Embryonic facial prominence (tissue), 1 donor: ENCODE data around the gene ZBTB7A.

Source experiments
- DNase-seq: peaks from one replicate; pipeline ENCODE4 v3.0.0-alpha.2; 2016; ENCODE audit errors: extremely low spot score

ZBTB7A gene

DNA sequence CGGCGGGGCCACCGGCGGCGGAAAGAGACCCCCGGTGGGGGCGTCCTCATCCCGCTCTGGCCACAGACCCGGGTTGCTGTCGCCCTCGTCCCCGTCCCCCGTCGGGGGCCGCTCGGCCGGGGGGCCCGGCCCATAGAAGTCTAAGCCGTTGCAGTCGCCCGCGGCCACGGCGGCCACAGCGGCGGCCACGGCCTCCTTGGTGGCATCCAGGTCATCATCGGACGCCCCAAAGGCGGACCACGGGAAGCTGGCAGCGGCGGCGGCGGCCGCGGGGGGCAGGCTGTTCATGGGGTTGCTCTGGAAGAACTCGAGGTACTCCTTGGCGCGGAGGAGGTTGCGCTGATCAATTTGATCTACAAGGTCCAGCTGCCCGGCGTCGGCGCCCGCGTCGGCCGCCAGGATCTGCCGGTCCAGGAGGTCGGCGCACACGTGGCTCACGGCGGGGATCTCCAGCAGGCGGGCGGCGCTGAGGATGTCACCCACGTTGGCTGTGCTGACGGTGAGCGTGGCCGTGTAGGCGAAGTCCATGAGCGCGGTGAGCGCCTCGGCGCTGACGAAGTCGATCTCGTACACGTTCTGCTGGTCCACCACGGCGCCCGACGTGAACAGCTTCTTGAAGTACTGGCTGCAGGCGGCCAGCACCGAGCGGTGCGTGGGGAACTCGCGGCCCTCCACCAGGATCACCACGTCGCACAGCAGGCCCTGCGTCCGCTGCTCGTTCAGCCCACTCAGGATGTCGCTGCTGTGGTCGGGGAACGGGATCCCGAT is 12.1 kb downstream of the ZBTB7A start:
- DNase-seq = no peak

DNA sequence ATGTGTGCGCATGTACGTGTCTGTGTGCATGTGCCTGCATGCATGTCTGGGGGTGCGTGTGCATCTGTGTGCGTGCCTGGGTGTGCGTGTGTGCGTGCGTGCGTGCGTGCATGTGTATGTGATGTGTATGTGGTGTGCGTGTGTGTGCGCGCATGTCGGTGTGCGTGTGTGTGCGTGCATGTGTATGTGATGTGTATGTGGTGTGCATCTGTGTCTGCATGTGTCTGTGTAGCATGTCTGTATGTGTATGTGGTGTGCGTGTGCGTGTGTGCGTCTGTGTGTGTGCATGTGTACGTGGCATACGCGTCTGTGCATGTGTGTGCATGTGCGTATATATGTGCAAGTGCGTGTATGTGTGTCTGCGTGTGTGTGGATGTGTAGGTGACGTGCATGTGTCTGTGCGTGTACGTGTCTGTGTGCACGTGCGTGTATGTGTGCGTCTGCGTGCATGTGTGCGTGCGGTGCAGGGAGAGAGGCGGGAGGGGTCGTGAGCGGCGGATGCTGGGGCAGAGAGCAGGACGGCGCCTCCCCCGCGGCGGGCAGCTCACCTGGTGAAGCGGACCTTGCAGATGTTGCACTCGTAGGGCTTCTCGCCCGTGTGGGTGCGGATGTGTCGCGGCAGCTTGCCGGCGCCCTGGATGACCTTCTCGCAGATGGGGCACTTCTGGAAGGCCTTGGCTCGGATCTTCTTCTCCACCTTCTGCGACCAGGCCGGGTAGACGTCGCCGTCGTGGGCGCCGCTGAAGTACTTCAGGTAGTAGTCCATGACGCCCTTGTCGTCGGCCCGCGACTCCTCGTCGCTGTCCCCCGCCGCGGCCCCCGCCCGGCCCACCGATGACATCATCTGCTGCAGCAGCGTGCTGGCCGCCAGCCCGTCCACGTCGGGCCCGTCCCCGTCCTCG is 13.0 kb downstream of the ZBTB7A start:
- no peak for DNase-seq

- DNase-seq = no peak
Observed at GRCh38 chr19:4052993-4053422, 13.7 kb downstream of the ZBTB7A start.

GRCh38 chr19:4052114-4052992 is 14.3 kb downstream of the ZBTB7A start:
- no peak for DNase-seq

GRCh38 chr19:4051175-4052101 is 15.3 kb downstream of the ZBTB7A start:
- no peak for DNase-seq

- no peak for DNase-seq
Observed at GRCh38 chr19:4049432-4049831, 17.3 kb downstream of the ZBTB7A start.

DNA sequence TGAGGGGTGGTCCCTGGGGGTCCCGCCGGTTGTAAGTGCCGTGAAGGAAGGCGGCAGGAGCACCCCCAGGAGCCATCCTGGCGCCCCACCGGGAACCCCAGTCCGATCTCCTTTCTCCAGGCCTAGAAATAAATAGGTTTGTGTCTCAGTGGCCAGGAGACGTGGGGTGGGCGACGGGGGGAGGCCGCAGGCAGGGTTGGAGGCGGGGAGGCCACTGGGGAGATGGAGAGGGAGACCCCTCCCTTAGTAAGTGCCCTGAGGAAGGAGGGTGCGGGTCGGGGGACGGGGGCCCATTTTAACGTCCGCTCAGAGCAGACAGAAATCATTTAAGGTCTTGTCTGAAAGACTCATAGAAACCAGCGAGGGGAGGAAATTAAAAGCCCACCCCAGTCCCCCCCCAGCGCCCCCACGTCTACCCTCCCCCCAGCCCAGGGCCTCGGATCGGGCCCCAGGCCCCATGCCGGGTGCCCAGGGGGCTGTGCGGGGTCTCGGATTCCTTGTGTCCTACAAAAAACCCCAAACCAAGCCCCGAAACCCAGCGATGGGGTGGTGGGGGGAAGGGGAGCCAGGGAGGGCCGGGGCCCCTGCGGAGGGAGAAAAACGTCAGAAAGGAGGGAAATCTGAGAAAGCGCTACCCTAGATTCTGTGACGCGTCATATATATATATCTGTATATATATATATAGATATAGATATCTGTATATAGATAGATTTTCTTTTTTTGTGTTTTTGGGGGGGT is 19.6 kb downstream of the ZBTB7A start:
- no peak for DNase-seq

DNA sequence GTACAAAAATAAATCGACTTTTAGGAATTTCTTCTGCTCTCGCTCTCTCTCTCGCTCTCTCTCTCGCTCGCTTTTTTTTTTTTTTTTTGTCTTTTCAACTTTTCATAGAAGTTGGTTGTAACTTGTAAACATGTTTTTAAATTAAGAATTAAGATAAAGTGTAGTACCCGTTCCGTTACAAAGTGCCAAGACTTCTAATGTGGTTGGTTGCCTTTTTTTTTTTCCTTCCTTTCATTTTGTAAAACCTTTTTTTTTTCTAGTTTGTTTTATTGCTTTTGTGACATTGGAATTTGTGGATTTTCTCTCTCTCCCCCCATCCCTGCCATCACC is 20.4 kb downstream of the ZBTB7A start:
- no peak for DNase-seq

DNA sequence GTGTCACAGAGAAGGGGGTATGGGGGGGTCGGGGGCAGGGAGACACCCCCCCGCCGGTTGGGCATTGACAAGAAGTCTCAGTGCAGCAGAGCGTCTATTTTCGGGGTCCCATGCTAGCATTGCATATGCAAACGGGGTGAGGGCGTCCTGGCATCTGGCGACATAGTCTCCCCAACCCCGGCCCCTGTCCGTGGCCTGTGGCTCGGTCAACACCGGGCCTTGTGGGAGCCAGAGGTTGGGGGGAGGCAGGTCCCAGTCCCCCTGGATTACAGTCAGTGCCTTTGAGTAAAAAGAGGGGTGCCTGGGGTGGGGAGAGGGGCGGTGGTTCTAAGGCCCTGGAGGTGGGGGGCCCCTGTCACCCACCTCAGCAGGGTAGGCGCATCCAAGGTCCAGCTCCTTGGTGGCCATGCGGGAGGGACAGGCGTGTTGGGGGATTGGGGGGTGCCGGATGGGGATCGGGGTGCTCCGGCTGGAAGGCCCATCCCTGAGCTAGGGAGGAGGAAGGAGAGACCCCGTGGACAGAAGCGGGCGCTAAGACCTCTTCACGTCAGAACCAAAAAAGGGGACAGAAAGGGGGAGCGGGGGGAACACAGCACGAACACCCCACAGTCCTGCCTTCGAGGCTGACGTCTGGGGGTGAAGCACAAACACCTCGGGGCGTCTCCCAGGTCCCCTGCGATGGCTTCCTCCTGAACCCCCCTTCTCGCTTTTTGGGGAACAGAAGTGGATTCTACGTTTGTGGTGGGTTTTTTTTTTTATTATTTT is 20.9 kb downstream of the ZBTB7A start:
- DNase-seq = no peak

GRCh38 chr19:4044990-4045465 is 21.7 kb downstream of the ZBTB7A start:
- no peak for DNase-seq

- no peak for DNase-seq
Observed at GRCh38 chr19:4043966-4044715, 22.6 kb downstream of the ZBTB7A start.

DNA sequence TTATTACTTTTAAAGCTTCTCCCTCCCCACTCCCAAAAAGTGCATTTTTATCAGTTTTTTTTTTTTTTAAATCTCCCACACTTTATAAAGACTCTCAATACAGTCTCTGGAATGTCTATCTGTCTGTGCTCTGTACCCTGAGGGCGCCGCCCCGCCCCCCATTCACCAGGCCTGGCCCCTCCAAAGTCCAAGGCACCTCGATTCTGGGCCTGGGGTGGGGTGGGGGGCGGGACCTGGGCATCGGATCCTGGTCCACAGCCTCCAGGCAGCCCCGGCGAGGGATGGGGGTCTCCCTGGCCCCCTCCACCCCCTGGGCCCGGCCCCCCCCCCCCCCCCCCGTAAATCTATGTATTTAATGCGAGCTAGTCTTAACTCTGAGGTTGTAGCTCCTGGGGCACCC is 23.3 kb downstream of the ZBTB7A start:
- no peak for DNase-seq

DNA sequence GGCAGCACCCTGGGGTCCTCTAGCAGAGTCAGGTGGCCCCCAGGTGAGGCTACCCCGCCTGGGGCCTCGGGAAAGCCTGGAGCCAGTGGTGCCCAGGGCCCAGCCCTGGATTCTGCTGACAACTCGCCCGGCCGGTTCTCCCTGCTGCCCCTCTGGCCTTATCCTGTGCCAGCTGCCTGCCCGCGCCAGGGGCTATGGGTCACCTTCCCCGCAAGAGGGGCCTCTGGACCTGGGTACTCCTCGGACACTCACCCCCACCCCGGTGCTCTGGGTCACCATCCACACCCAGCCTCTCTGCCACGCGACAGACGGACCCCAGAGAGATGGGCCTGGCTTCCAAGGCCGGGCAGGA is 24.0 kb downstream of the ZBTB7A start:
- no peak for DNase-seq

- DNase-seq = no peak
Observed at GRCh38 chr19:4042064-4042730, 24.5 kb downstream of the ZBTB7A start.

DNA sequence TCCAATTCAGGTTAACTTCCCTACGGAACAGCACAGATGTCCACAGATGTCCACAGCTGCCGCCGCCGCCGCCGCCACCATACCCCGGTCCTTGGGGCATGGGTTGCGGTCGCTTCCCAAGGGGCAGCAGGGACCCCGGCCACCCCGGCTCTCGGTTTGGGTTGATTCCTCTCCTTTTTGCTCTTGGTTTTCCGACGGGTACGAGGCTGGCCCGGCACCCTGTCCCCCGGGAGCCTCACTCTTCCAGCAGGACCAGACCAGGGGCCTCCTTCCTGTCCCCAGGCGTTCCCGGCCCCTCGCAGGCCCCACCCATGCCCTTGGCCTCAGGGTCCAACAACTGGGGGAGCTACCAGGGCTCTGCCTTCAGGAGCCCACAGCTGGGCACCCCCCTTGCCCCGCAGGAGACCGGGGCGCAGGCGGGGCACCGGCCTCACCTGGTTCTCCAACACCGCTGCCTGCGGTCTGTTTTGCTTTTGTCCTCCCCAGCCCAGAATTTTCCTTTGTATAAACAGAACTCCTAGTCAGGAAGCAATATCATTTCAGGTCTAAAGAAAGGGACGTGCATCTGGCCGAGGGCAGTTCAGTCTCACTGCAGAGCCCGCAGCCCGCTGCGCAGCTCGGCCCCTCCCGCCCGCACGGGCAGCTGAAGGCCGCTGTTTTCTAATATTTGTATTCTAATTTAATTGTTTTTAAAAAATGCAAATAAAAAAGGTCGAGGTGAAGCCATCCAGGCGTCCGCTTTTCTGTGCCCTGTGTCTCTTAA is 27.9 kb downstream of the ZBTB7A start:
- no peak for DNase-seq

DNA sequence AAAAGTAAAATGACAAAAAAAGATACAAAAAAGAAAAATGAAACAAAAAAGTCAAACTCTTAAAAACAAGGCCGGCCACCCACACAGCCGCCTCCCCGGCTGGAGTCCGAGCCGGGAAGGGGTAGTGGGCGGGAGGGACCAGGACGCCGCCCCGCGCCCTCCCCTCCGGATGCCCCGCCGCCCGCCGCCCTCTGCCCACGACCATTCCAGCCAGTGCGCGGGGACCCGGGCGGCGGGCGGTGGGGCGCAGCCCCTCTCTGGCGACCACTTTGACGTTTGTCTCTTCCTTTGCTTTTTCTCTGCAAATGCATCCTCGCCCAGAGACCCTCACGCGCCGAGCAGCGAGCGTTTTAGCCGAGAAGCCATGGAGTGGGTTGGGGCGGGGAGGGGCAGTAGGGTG is 28.6 kb downstream of the ZBTB7A start:
- DNase-seq = no peak

DNA sequence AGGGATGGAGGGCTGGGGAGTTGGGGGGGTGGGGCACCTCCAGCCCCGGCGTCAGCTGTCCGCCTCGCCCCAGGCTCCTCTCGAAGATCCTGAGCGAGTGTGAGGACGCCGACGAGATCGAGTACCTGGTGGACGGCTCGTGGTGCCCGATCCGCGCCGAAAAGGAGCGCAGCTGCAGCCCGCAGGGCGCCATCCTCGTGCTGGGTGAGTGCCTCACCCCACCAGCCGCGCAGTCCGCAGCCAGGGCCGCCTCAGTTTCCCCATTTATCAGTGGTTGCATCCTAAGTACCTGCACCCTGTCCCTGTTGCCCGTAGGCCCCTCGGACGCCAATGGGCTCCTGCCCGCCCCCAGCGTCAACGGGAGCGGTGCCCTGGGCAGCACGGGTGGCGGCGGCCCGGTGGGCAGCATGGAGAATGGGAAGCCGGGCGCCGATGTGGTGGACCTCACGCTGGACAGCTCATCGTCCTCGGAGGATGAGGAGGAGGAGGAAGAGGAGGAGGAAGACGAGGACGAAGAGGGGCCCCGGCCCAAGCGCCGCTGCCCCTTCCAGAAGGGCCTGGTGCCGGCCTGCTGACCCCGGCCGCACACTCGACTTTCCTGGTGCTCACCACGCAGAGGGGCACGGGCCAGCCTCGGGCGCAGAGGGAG is 29.3 kb downstream of the ZBTB7A start:
- DNase-seq = no peak
